B cell (primary cell): Measurements from ENCODE around the gene HBG2. TPM values are rescaled to one million over a fixed set of nuclear protein-coding genes. Genes with fewer than 3 reads are reported as not detected.

Experiments
- ATAC-seq: fragments of 200-7000 bp; cut with Tn5 transposase; one replicate; pipeline ENCODE4 v1.10.0; 2021; ENCODE audit warnings: low read depth, mild to moderate bottlenecking, moderate number of reproducible peaks, moderate library complexity
- CTCF ChIA-PET: fragments of 350-600 bp; sonication (Branson Sonifier 250); formaldehyde crosslinking; loops from one replicate; lab custom pipeline; 2021; ENCODE audit warnings: antibody characterized with exemption, inconsistent platforms; lab: Charles Lee
- POLR2A ChIA-PET: fragments of 350-600 bp; sonication (Branson Sonifier 250); formaldehyde crosslinking; loops from one replicate; lab custom pipeline; 2021; ENCODE audit warnings: antibody characterized with exemption; lab: Charles Lee
- DNase-seq: peaks from one replicate; pipeline ENCODE4 v3.0.0; 2013
- H2AFZ ChIP-seq: 2 replicates; pipeline ENCODE4 v1.6.1; 2012; ENCODE audit warnings: mild to moderate bottlenecking, low read depth, low read length; ENCODE audit not compliant: insufficient read depth, poor library complexity, severe bottlenecking
- H3K27ac ChIP-seq, 2 donors: 1 replicate in 1 of 2; 2 replicates in 1 of 2; pipeline ENCODE4 v1.5.1; 2012 to 2013; ENCODE audit warnings: low read length in 2 of 2, mild to moderate bottlenecking in 2 of 2, moderate library complexity in 1 of 2
- H3K27me3 ChIP-seq, 4 experiments: fragments of 200-600 bp in 1 of 4; sonication (generic) in 1 of 4; replicated peaks in 1 of 4; 1 replicate in 2 of 4; 2 replicates in 2 of 4; pipeline versions ENCODE4 v1.6.1 to v1.7.0; 2013 to 2016; ENCODE audit warnings: low read length in 3 of 4, mild to moderate bottlenecking in 2 of 4, mixed read lengths in 1 of 4, moderate library complexity in 1 of 4; ENCODE audit not compliant: insufficient read depth in 4 of 4, control insufficient read depth in 3 of 4; ENCODE audit errors: control extremely low read depth in 1 of 4
- H3K36me3 ChIP-seq, 2 experiments: replicated peaks in 1 of 2; 1 replicate in 1 of 2; 2 replicates in 1 of 2; pipeline versions ENCODE4 v1.6.1 to v1.7.1; 2013; ENCODE audit warnings: low read length in 1 of 2; ENCODE audit not compliant: insufficient read depth in 2 of 2, control insufficient read depth in 1 of 2; ENCODE audit errors: control extremely low read depth in 1 of 2, extremely low read depth in 1 of 2
- H3K4me1 ChIP-seq, 2 donors: fragments of 200-600 bp in 1 of 2; sonication (generic) in 1 of 2; 1 replicate in 1 of 2; 2 replicates in 1 of 2; pipeline versions ENCODE4 v1.5.1 to v1.6.1; 2013 to 2017; ENCODE audit warnings: low read length in 2 of 2; ENCODE audit not compliant: control insufficient read depth in 2 of 2, insufficient read depth in 2 of 2
- H3K4me2 ChIP-seq: replicated peaks from 2 replicates; pipeline ENCODE3; 2012; ENCODE audit warnings: mild to moderate bottlenecking, low read depth, low read length; ENCODE audit not compliant: poor library complexity, severe bottlenecking
- H3K4me3 ChIP-seq, 5 experiments: fragments of 200-600 bp in 1 of 5; sonication (generic) in 1 of 5; 1 replicate in 3 of 5; 2 replicates in 2 of 5; pipeline versions ENCODE4 v1.5.1 to v1.7.0; 2011 to 2016; ENCODE audit warnings: low read length in 4 of 5, mild to moderate bottlenecking in 4 of 5, low read depth in 2 of 5, control low read depth in 1 of 5, moderate library complexity in 1 of 5; ENCODE audit not compliant: insufficient read depth in 1 of 5; ENCODE audit errors: control extremely low read depth in 1 of 5, extremely low read depth in 1 of 5
- H3K79me2 ChIP-seq: fragments of 200-600 bp; sonication (generic); one replicate; pipeline ENCODE4 v1.6.0; 2016; ENCODE audit warnings: low read length; ENCODE audit not compliant: control insufficient read depth, insufficient read depth
- H3K9ac ChIP-seq: fragments of 200-600 bp; sonication (generic); 2 replicates; pipeline ENCODE4 v1.6.1; 2017; ENCODE audit warnings: mild to moderate bottlenecking, low read length, moderate library complexity
- H3K9me3 ChIP-seq, 3 donors: one replicate each; pipeline versions ENCODE4 v1.6.1 to v1.7.1; 2013; ENCODE audit warnings: low read length in 2 of 3; ENCODE audit not compliant: control insufficient read depth in 2 of 3, insufficient read depth in 1 of 3; ENCODE audit errors: control extremely low read depth in 1 of 3
- H4K20me1 ChIP-seq: 2 replicates; pipeline ENCODE4 v1.6.0; 2012; ENCODE audit warnings: mild to moderate bottlenecking, low read length; ENCODE audit not compliant: insufficient read depth, control insufficient read depth, poor library complexity, severe bottlenecking
- H3K27ac Mint-ChIP-seq: one replicate; pipeline ENCODE4 v1.8.0; 2021; ENCODE audit warnings: mixed read lengths
- H3K27me3 Mint-ChIP-seq: one replicate; pipeline ENCODE4 v1.8.0; 2021; ENCODE audit warnings: mixed read lengths
- H3K4me1 Mint-ChIP-seq: one replicate; pipeline ENCODE4 v1.8.0; 2021; ENCODE audit warnings: mixed read lengths
- H3K4me3 Mint-ChIP-seq: one replicate; pipeline ENCODE4 v1.8.0; 2021; ENCODE audit warnings: mixed read lengths
- H3K9me3 Mint-ChIP-seq: one replicate; pipeline ENCODE4 v1.8.0; 2022; ENCODE audit warnings: mixed read lengths; ENCODE audit not compliant: insufficient read depth
- CTCF ChIP-seq: fragments of 200-600 bp; IDR thresholded peaks from one replicate; pipeline ENCODE4 v1.8.0; 2022; ENCODE audit warnings: antibody characterized with exemption, mild to moderate bottlenecking
- EZH2 ChIP-seq: IDR thresholded peaks from 2 replicates; pipeline ENCODE4 v1.6.1; 2012; ENCODE audit warnings: borderline replicate concordance, low read depth, mild to moderate bottlenecking, moderate library complexity, low read length; ENCODE audit not compliant: insufficient read depth, poor library complexity, severe bottlenecking
- WGBS: methylation state at CpG from one replicate; pipeline ENCODE4 v1.1.5; 2013; ENCODE audit warnings: missing lambda C conversion rate; ENCODE audit not compliant: insufficient coverage; 5-methylcytosine and 5-hydroxymethylcytosine counted together
- intact Hi-C: fragments of 100-400 bp; cut with micrococcal nuclease; formaldehyde crosslinking; loops from one replicate; pipeline ENCODE4 v1.10.0; 2022
- polyA plus RNA-seq: library from polyadenylated mRNA; depleted of rRNA; stranded (reverse); fragments of >200 nt; gene quantifications from 2 replicates; pipeline ENCODE4 v1.2.3, GENCODE V29; 2012
- total RNA-seq, 2 donors: library from RNA; stranded (reverse); fragments of 120-200 nt in 1 of 2; gene quantifications; 1 replicate in 1 of 2; 2 replicates in 1 of 2; pipeline versions ENCODE4 v1.2.3 to v1.2.4, GENCODE V29; 2013 to 2022

The HBG2 gene
- total and polyA plus RNA-seq, 2 donors (not counting 1 experiment from before 2014, with no cell fraction given): not detected

GRCh38 chr11:5226732-5227310, 27.8 kb downstream of the HBG2 start, which contains the start of gene HBB:
Gene HBB (minus strand): TSS chr11:5227071. CDS start chr11:5227021, 50 bp downstream.
- Histone ChIP-seq H2AFZ (no peak within 1 kb of the TSS), H3K9me3 (peaks cover 0 to 5% (median 0%) of the 10 kb centered on the region in 3 donors), H3K36me3 (no peaks in the 10 kb centered on the region), H3K27me3 (no peaks in the 10 kb centered on the region), H4K20me1 (no peaks in the 10 kb centered on the region), H3K4me1 (no peaks in the 10 kb centered on the region), H3K4me2 (no peak within 1 kb of the TSS), H3K79me2 (no peaks in the 10 kb centered on the region), H3K4me3 (no peak within 1 kb of the TSS), H3K27ac (no peak within 1 kb of the TSS), H3K9ac (no peak within 1 kb of the TSS)
- Mint-ChIP-seq H3K27me3 (peaks cover 6% of the 10 kb centered on the region), H3K9me3 (no peaks in the 10 kb centered on the region), H3K27ac (no peak within 1 kb of the TSS), H3K4me3 (no peak within 1 kb of the TSS), H3K4me1 (no peaks in the 10 kb centered on the region)
- ATAC-seq (no peak), DNase-seq (no peak)
- POLR2A ChIA-PET: no interaction called here
- TF ChIP-seq CTCF (no peak), EZH2 (no peak)
- WGBS: 87% methylated on average over 3 of the region's 3 CpGs
- CTCF ChIA-PET: no interaction called here
- intact Hi-C loops: no loop called here

DNA sequence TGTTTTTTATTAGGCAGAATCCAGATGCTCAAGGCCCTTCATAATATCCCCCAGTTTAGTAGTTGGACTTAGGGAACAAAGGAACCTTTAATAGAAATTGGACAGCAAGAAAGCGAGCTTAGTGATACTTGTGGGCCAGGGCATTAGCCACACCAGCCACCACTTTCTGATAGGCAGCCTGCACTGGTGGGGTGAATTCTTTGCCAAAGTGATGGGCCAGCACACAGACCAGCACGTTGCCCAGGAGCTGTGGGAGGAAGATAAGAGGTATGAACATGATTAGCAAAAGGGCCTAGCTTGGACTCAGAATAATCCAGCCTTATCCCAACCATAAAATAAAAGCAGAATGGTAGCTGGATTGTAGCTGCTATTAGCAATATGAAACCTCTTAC, 29.1 kb downstream of the HBG2 start:
- CTCF ChIA-PET: no interaction called here
- intact Hi-C loops: no loop called here
- Histone ChIP-seq H3K9ac (no peak overlapping the region), H3K79me2 (no peaks in the 10 kb centered on the region), H2AFZ (no peak overlapping the region), H3K27ac (no peak overlapping the region), H3K36me3 (no peaks in the 10 kb centered on the region), H3K9me3 (peaks cover 0 to 9% (median 0%) of the 10 kb centered on the region in 3 donors), H3K4me1 (no peaks in the 10 kb centered on the region), H3K4me3 (no peak overlapping the region), H3K27me3 (no peaks in the 10 kb centered on the region), H3K4me2 (no peak overlapping the region), H4K20me1 (no peaks in the 10 kb centered on the region)
- POLR2A ChIA-PET: no interaction called here
- WGBS: 50% methylated on average over 1 of the region's 2 CpGs
- Mint-ChIP-seq H3K4me1 (no peaks in the 10 kb centered on the region), H3K27me3 (peaks cover 6% of the 10 kb centered on the region), H3K4me3 (no peak overlapping the region), H3K9me3 (no peaks in the 10 kb centered on the region), H3K27ac (no peak overlapping the region)
- ATAC-seq (no peak), DNase-seq (no peak)
- TF ChIP-seq CTCF (no peak), EZH2 (no peak)
